ENCODE data around the gene CDK17.

CDK17 gene

DNA sequence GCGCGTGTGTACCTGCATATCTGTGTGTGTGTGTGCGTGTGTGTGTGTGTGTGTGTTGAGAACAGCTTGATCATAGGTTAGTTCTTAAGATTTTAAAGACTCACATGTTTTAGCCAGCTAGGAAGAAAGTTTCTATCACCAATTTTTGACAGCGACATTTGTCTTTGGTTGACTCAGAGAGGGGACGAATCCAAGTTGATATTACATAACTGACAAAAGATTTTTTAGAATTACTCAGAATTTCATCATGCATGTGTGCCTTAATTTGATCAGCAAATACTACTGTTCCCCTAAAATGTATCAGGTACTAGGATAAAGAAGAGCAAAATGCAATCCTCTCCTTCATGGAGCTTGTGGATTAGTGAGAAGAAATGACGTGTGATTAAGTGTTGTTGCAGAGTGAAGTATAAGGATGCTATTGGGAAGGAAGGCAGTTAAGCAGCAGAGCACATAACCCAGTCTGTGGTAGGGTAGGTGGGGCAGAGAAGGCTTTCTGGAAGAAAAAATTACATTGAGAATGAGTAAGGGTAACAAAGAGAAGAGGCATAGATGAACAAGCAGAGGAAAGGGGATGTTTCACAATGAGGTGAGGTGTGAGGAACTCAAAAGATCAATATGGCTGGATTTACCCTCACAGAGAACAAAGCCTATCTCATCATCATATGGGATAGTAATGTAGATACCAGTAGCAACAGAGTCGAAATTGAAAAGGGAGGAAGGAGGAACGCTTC lies 128.6 kb downstream of the CDK17 start:
- in situ Hi-C loops (cut with MboI; ENCODE audit: low sequenced_read_pairs), result loop anchor here (25.0 kb wide), 1 partner anchor 241 kb away; no protein-coding TSS in a partner anchor

GRCh38 chr12:96266238-96266637 lies 134.0 kb downstream of the CDK17 start:
- in situ Hi-C loops (cut with MboI; ENCODE audit: low sequenced_read_pairs), result loop anchor here (25.0 kb wide), 1 partner anchor 246 kb away; no protein-coding TSS in a partner anchor

DNA sequence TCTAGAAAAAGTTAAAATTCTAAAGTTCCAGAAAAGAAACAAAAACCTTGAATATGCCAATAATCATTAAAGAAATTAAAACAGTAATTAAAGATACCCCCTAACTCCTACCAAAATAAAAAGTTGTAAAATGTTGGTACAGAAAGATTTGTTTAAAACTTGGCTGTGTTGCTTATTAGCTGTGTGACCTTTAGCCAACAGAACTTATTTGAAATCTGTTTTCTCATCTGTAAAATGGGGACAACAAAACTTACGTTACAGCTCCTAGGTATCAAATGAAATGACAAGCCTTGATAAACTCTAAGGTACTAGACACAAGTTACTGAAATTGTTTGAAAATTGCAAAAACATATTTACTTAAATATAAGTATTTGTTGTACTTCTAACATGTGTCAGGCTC lies 134.4 kb downstream of the CDK17 start:
- in situ Hi-C loops (cut with MboI; ENCODE audit: low sequenced_read_pairs), result loop anchor here (25.0 kb wide), 1 partner anchor 246 kb away; no protein-coding TSS in a partner anchor

GRCh38 chr12:96265400-96265799 lies 134.8 kb downstream of the CDK17 start:
- in situ Hi-C loops (cut with MboI; ENCODE audit: low sequenced_read_pairs), result loop anchor here (25.0 kb wide), 1 partner anchor 247 kb away; no protein-coding TSS in a partner anchor

DNA sequence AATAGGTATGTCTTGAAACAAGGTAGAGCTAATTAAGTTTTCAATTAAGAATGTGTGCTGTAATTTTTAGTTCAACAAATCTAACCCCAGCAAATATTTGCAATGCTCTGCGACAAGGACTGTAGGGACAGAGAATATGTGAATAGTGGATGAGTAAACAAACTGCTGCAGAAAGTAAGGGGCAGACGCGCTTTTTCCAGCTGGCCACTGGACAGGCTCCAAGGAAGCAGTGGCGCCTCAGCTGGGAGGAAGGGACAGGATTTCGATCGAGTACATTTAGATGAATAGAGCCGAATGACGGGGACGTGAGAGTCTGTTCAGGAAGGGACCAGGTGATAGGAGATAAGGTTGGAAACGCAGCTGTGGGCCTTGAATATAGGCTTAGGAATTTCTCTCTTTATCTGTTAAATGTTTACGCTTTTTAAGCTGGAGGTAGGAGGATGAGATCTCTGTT lies 136.8 kb downstream of the CDK17 start:
- in situ Hi-C loops (cut with MboI; ENCODE audit: low sequenced_read_pairs), result loop anchor here (25.0 kb wide), 1 partner anchor 249 kb away; no protein-coding TSS in a partner anchor

DNA sequence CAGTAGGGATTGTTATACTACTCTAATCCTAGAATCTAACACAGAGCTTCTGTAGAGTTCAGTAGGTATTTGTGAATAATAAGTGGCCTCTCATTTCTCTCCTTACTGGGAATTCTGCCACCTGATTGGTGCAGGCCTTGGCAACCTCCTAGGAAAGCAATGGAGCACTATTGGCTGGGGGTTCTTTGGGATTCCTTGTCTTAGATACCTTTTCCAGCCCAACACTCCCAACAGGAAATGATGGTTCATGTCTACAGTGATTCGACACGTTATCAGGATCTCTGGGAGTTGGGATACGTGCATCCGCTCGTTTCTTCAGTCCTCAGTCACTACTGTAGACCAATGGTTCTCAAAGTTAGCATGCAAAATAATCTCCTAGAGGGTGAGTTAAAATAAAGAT lies 138.7 kb downstream of the CDK17 start:
- in situ Hi-C loops (cut with MboI; ENCODE audit: low sequenced_read_pairs), result loop anchor here (25.0 kb wide), 1 partner anchor 251 kb away; no protein-coding TSS in a partner anchor

DNA sequence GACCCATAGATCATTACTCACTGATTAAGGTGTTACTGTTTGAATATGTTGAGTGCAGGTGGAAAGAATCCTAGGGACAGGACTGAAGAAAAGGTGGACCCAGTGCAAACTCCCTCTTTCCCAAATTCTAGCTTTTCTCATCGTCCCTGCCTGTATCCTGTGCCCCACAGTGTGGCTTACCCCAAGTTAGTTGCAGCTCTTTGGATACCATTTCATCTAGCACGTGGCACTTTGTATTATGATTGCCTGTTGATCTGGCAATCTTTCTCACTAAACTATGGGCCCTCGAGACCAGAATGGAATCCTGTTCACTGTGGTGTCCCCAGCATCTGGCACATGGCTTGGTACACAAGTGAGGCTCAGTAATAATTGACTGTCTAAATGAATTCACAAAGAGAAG lies 139.6 kb downstream of the CDK17 start:
- in situ Hi-C loops (cut with MboI; ENCODE audit: low sequenced_read_pairs), result loop anchor here (25.0 kb wide), 1 partner anchor 252 kb away; no protein-coding TSS in a partner anchor

- in situ Hi-C loops (cut with MboI; ENCODE audit: low sequenced_read_pairs), result loop anchor here (25.0 kb wide), 1 partner anchor 252 kb away; no protein-coding TSS in a partner anchor
Observed at GRCh38 chr12:96260231-96260630, 140.0 kb downstream of the CDK17 start.

DNA sequence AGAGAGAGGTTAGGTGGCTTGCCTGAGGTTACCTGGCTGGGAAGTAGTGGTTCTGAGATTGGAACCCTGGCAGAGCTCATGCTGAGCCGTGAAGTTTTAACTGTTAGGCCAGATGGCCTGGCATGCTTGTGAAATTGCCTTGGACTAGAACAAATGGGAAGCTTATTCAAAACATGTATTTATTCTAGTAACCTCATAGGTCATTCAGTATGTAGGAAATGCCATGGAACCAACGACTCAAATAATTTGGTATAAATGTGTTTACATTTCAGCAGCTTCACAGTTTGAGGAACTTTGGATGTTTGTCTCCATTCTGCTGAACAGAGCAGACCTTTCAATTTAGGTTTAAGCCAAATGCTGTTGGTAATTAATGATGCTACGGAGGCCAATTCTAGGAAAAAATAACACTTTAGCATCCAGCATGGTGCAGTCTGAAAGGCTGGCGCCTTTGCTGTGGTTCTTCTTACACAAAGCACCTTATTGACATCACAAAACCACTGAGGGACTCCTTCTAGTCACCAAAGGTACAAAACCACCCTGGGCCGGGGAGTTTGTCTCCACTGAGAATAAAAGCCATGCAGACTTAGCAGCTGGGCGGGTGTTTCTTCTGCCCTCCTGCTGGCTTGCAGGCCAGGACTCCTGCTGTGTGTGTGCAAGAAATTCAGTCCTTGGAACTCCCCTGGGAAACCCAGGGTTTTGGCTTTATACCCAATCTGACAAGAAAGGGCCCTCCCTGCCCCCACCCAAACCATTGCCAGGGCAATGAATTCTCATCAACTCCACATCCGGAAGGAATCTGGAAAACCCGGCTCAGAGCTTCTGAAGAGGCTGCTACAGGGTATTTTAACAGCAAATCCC lies 141.9 kb downstream of the CDK17 start:
- in situ Hi-C loops (cut with MboI; ENCODE audit: low sequenced_read_pairs), result loop anchor here (25.0 kb wide), 1 partner anchor 254 kb away; no protein-coding TSS in a partner anchor

DNA sequence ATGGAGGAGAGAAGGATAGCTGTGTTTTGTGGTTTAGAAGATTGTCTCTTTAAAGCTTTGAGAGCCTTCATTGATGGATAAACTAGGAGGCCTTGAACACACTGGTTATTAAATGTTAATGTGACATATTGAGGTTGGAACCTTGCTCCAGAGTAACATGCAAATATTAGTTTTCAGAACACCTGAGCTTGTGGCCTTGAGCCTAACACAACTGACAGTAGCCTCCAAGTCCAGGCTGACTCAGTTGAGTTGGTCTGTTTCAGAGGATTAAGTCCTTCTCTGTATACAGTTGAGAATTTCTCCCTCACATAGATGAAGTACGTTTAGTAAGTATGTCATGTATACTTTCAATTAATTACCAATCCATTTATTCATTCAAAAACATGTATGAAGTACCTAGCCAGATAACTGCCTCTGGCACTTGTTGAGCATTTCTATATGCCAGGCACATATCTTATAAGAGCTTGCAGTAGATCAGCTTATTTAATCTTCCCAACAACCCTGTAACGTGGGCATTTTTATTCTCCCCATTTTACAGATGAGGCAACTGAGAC lies 142.6 kb downstream of the CDK17 start:
- in situ Hi-C loops (cut with MboI; ENCODE audit: low sequenced_read_pairs), result loop anchor here (25.0 kb wide), 1 partner anchor 255 kb away; no protein-coding TSS in a partner anchor

DNA sequence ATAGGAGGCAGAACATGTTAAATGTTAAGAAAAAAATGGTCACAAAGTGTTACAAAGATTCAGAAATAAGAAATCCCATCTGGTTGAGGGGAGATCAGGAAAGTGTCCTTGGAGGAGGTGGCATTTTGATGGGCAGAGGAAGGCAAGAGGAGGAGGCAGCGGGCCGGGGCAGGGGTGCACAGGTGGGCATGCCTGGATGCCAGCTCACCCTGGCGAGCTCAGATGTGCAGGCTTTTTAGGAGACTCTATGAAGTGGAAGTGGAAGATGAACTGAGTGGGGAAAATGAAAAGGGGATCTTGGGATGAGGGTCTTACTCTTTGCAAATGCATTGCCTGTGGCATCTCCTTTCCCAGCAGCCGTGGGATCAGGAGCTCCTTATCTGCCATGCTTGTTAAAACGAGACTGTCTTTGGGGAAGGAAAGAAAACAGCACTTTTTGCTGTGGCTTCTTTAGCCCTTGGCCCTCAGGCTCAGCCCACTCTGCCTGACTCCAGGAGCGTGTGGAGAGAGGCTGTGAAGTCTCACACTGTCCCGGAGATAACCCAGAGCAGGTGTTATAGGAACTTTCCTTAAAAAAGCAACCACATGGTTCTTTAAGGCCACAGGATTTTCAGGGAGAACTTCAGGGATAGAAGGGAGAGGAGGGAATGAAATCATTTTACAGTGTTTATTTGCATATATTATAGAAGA lies 143.4 kb downstream of the CDK17 start:
- in situ Hi-C loops (cut with MboI; ENCODE audit: low sequenced_read_pairs), result loop anchor here (25.0 kb wide), 1 partner anchor 255 kb away; no protein-coding TSS in a partner anchor

DNA sequence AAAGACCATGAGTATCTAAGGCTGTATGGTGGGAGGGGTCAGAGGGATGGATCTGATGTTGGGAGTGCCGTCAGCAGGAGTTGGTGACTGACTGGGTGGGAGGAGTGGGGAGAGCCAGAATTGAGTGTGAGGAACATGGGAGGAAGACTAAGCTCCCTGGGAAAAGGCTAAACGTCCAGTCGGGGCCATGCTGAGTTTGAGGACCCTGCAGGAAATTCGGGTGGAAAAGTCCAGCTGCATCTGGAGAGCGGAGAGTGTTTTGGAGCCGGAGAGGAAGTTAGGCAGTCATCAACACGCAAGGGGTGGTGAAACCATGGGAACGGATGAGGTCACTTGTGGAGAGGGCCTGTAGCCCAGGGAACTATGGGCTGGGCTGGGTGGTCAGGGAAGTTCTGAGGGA lies 145.2 kb downstream of the CDK17 start:
- in situ Hi-C loops (cut with MboI; ENCODE audit: low sequenced_read_pairs), result loop anchor here (25.0 kb wide), 1 partner anchor 257 kb away; no protein-coding TSS in a partner anchor

DNA sequence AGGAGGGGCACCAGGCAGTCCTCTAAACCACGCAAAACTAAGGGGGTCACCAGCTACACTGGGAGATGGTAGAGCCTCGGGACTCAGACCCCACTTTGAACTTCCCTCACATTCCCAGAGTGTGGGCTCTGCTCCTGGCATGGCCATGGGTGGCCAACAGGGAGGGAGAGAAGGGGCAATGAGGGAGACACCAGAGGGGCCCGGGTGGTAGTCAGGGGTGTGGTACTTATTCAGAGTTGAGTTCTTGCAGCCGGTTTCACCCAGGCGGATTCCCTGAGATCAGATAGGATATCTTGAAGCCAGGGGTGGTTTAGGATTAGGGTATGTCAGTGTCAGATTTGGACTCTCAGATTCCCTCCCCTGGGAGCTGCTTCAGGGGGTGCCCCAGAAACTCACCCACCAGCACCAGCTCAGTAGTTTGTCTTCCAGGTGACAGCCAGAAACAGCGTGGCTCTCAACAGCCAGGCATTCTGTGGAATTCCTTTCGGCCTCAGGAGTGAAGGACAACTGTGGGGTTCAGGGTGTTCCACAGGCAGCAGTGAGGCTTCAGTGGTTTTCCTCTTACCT lies 150.0 kb downstream of the CDK17 start:
- in situ Hi-C loops (cut with MboI; ENCODE audit: low sequenced_read_pairs), result loop anchor here (25.0 kb wide), 1 partner anchor 262 kb away; no protein-coding TSS in a partner anchor

GRCh38 chr12:96249196-96250118 lies 150.8 kb downstream of the CDK17 start:
- in situ Hi-C loops (cut with MboI; ENCODE audit: low sequenced_read_pairs), result loop anchor here (25.0 kb wide), 1 partner anchor 263 kb away; no protein-coding TSS in a partner anchor

DNA sequence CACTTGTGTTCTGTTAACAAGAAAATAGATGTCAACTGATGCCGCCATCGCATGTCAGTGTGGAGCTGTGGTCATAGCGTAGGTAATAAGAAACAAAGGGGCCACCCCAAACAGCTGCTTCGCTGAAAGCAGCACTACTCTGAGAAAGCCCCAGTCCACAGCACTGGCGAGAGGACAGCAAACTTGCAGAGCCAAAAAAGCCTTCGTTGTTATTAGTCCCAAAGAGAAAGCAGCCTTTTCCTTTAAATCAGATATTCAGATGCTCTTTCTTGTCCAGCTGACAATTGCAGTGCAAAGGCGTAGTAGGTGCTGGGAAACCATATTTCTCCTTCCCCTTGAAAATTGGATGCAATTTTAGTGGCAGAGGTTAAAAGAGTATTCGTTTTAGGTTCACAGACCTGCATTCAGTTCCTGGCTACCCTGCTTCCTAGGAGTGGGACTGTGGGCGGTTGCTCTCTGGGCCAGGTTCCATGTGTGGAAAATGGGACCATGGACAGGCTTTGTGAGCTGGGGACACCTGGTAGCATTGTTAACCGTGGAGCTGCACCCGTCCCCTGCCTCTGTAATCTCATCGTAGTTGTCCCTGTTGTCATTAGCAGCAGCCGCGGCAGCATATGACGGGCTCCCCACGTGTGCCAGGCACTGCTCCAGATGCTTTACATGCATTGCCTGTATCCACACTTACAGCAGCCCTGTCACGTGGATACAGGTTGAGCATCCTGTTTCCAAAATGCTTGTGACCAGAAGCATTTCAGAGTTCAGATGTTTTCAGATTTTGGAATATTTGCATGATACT lies 151.9 kb downstream of the CDK17 start:
- in situ Hi-C loops (cut with MboI; ENCODE audit: low sequenced_read_pairs), result no loop called here

DNA sequence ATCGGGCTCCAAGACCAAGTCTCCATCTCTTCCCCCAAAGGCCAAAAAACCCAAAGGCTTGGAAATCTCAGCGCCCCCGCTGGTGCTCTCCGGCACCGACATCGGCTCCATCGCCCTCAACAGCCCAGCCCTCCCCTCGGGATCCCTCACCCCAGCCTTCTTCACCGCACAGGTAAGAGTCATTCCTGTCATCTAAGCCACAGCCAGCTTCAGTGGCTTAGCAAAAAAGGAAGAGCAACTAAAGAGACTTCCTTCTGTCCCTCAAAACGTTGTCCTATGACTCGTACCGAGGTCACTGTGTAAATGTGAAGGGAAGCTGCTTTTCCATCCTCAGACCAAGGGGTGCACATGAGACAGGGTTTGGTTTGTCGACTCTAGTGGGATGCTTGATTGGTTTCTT lies 152.7 kb downstream of the CDK17 start:
- in situ Hi-C loops (cut with MboI; ENCODE audit: low sequenced_read_pairs), result no loop called here

- in situ Hi-C loops (cut with MboI; ENCODE audit: low sequenced_read_pairs), result no loop called here
Observed at GRCh38 chr12:96246926-96247505, 153.2 kb downstream of the CDK17 start.

- in situ Hi-C loops (cut with MboI; ENCODE audit: low sequenced_read_pairs), result no loop called here
Observed at GRCh38 chr12:96244826-96245225, 155.4 kb downstream of the CDK17 start.

All from HL-60/S4 treated with phorbol 12-myristate 13-acetate at 8.2 ng/mL for 4 days and 3 days (cell line).